OCI-LY7 (cell line): ENCODE data around the gene LHX3. TPM values are rescaled to one million over a fixed set of nuclear protein-coding genes. Genes with fewer than 3 reads are reported as not detected.

ENCODE experiments used
- BruUV-seq: library from RNA; stranded (reverse); fragments of 400-500 nt; replicated peaks from 2 replicates; lab custom pipeline; 2021; lab: Mats Ljungman, UMichigan
- CTCF ChIA-PET: fragments of 300-600 bp; sonication (Branson Sonifier 250); formaldehyde crosslinking; loops from one replicate; lab custom pipeline; 2022; ENCODE audit warnings: antibody characterized with exemption; ENCODE audit not compliant: unreplicated experiment; lab: Charles Lee
- POLR2A ChIA-PET: fragments of 300-600 bp; sonication (Branson Sonifier 250); formaldehyde crosslinking; loops from one replicate; lab custom pipeline; 2022; ENCODE audit warnings: antibody characterized with exemption; lab: Charles Lee
- DNase-seq: peaks from one replicate; pipeline ENCODE4 v3.0.0-alpha.2; 2015; ENCODE audit warnings: low spot score
- H2AFZ ChIP-seq: fragments of 200-600 bp; sonication (generic), shearing (Covaris generic); 2 replicates; pipeline ENCODE4 v1.6.1; 2014; ENCODE audit warnings: mild to moderate bottlenecking, antibody characterized with exemption, low read length, moderate library complexity
- H3K27ac ChIP-seq: fragments of 200-600 bp; sonication (generic); 2 replicates; pipeline ENCODE4 v1.5.1; 2014; ENCODE audit warnings: mixed run types, low read depth, mild to moderate bottlenecking, moderate library complexity, low read length, inconsistent platforms; ENCODE audit not compliant: poor library complexity, severe bottlenecking
- H3K36me3 ChIP-seq: fragments of 200-600 bp; sonication (generic); 2 replicates; pipeline ENCODE4 v1.6.1; 2014; ENCODE audit warnings: mild to moderate bottlenecking, antibody characterized with exemption, low read length, moderate library complexity, mixed read lengths; ENCODE audit not compliant: insufficient read depth
- H3K4me1 ChIP-seq: fragments of 200-600 bp; sonication (generic); 2 replicates; pipeline ENCODE4 v1.5.1; 2014; ENCODE audit warnings: mild to moderate bottlenecking, low read length; ENCODE audit not compliant: insufficient read depth, poor library complexity, severe bottlenecking
- H3K4me2 ChIP-seq: fragments of 200-600 bp; sonication (generic); 2 replicates; pipeline ENCODE4 v1.6.1; 2014; ENCODE audit warnings: mild to moderate bottlenecking, low read length
- H3K4me3 ChIP-seq: fragments of 200-600 bp; sonication (generic); 2 replicates; pipeline ENCODE4 v1.5.1; 2014; ENCODE audit warnings: mild to moderate bottlenecking, low read depth, low read length; ENCODE audit not compliant: poor library complexity, severe bottlenecking
- H3K79me2 ChIP-seq: fragments of 200-600 bp; sonication (generic); 2 replicates; pipeline ENCODE4 v1.6.1; 2016; ENCODE audit warnings: low read depth, mild to moderate bottlenecking, low read length, moderate library complexity, mixed read lengths; ENCODE audit not compliant: insufficient read depth
- H3K9me2 ChIP-seq: fragments of 200-600 bp; sonication (generic); 2 replicates; pipeline ENCODE4 v1.6.1; 2016; ENCODE audit warnings: mild to moderate bottlenecking, low read length, mixed read lengths; ENCODE audit not compliant: insufficient read depth
- H3K9me3 ChIP-seq: fragments of 200-600 bp; sonication (generic); 2 replicates; pipeline ENCODE4 v1.6.1; 2014; ENCODE audit warnings: mild to moderate bottlenecking, mixed run types, low read length, mixed read lengths
- H4K20me1 ChIP-seq: fragments of 200-600 bp; sonication (generic); 2 replicates; pipeline ENCODE4 v1.6.1; 2014; ENCODE audit warnings: mild to moderate bottlenecking, antibody characterized with exemption, low read length, moderate library complexity, mixed read lengths; ENCODE audit not compliant: insufficient read depth
- CTCF ChIP-seq: fragments of 200-600 bp; sonication (generic); conservative IDR thresholded peaks from 2 replicates; pipeline ENCODE4 v1.5.1; 2014; ENCODE audit warnings: mild to moderate bottlenecking, antibody characterized with exemption, low read length, moderate library complexity, mixed read lengths
- EZH2phosphoT487 ChIP-seq: fragments of 200-600 bp; sonication (generic); IDR thresholded peaks from 2 replicates; pipeline ENCODE4 v1.6.1; 2018; ENCODE audit warnings: low read depth, borderline replicate concordance, mild to moderate bottlenecking, mixed run types, antibody characterized with exemption, low read length, moderate library complexity, mixed read lengths
- intact Hi-C: fragments of 100-400 bp; cut with micrococcal nuclease; formaldehyde crosslinking; loops from one replicate; pipeline ENCODE4 v1.10.0; 2022; ENCODE audit not compliant: unreplicated experiment
- total RNA-seq, 2 experiments: library from RNA; depleted of rRNA in 1 of 2; stranded (reverse); fragments of >200 nt in 1 of 2; shearing (Covaris generic) in 1 of 2; gene quantifications; 2 replicates each; pipeline ENCODE4 v1.2.3, GENCODE V29; 2014 to 2022

Gene LHX3
- total RNA-seq, 2 experiments from 2014 or later = 0.15 TPM; not detected in 1

GRCh38 chr9:136185066-136185465 lies 19.9 kb downstream of the LHX3 start:
- Histone ChIP-seq H3K9me3 (no peaks in the 10 kb centered on the region), H3K27ac (no peak overlapping the region), H3K4me1 (no peaks in the 10 kb centered on the region), H3K36me3 (no peaks in the 10 kb centered on the region), H3K4me2 (no peak overlapping the region), H2AFZ (no peak overlapping the region), H3K9me2 (no peaks in the 10 kb centered on the region), H3K4me3 (no peak overlapping the region), H3K79me2 (no peaks in the 10 kb centered on the region), H4K20me1 (no peaks in the 10 kb centered on the region)
- POLR2A ChIA-PET = no interaction called here
- BruUV-seq = no TSS peak
- intact Hi-C loops = no loop called here
- TF ChIP-seq CTCF (no peak), EZH2phosphoT487 (no peak)
- no peak for DNase-seq
- CTCF ChIA-PET = no interaction called here

GRCh38 chr9:136182850-136183422 lies 22.0 kb downstream of the LHX3 start:
- Histone ChIP-seq H3K4me2 (no peak overlapping the region), H4K20me1 (no peaks in the 10 kb centered on the region), H3K4me3 (no peak overlapping the region), H3K4me1 (no peaks in the 10 kb centered on the region), H3K27ac (no peak overlapping the region), H3K79me2 (no peaks in the 10 kb centered on the region), H3K9me3 (no peaks in the 10 kb centered on the region), H3K9me2 (no peaks in the 10 kb centered on the region), H3K36me3 (no peaks in the 10 kb centered on the region), H2AFZ (no peak overlapping the region)
- ChIA-PET CTCF (no interaction called here), POLR2A (no interaction called here)
- BruUV-seq = no TSS peak
- no peak for TF ChIP-seq EZH2phosphoT487
- TF ChIP-seq CTCF = no peak
- intact Hi-C loops = no loop called here
- no peak for DNase-seq

GRCh38 chr9:136182420-136182787 lies 22.5 kb downstream of the LHX3 start:
- H2AFZ ChIP-seq = no peak overlapping the region
- intact Hi-C loops = no loop called here
- H3K79me2 ChIP-seq = no peaks in the 10 kb centered on the region
- H3K9me3 ChIP-seq = no peaks in the 10 kb centered on the region
- no peak overlapping the region for H3K4me2 ChIP-seq
- no TSS peak for BruUV-seq
- H3K36me3 ChIP-seq = no peaks in the 10 kb centered on the region
- H4K20me1 ChIP-seq = no peaks in the 10 kb centered on the region
- H3K4me3 ChIP-seq = no peak overlapping the region
- no peak for DNase-seq
- no peaks in the 10 kb centered on the region for H3K9me2 ChIP-seq
- TF ChIP-seq EZH2phosphoT487 (no peak), CTCF (no peak)
- ChIA-PET POLR2A (no interaction called here), CTCF (no interaction called here)
- H3K4me1 ChIP-seq = no peaks in the 10 kb centered on the region
- no peak overlapping the region for H3K27ac ChIP-seq
